ENCODE data around the gene PISD.

The PISD gene

GRCh38 chr22:31654408-31654807 is 7.6 kb downstream of the PISD start:
- no peak for TF ChIP-seq CTCF (IDR thresholded peaks at IDR 0.05; ENCODE audit: low read depth, low read length)
- H3K4me3 ChIP-seq (ENCODE audit: low read depth, low read length) = no peak overlapping the region
- DNase-seq = no peak
- no peaks in the 10 kb centered on the region for H3K9me3 ChIP-seq (ENCODE audit: severe bottlenecking)
- no peak overlapping the region for H3K27ac ChIP-seq
- no peaks in the 10 kb centered on the region for H3K27me3 ChIP-seq (ENCODE audit: insufficient read depth, low read depth, severe bottlenecking)
- H3K36me3 ChIP-seq = peaks cover 13% of the 10 kb centered on the region

- TF ChIP-seq CTCF (IDR thresholded peaks at IDR 0.05; ENCODE audit: low read depth, low read length) = no peak
- H3K36me3 ChIP-seq = peaks cover 15% of the 10 kb centered on the region
- H3K4me3 ChIP-seq (ENCODE audit: low read depth, low read length) = no peak overlapping the region
- no peaks in the 10 kb centered on the region for H3K9me3 ChIP-seq (ENCODE audit: severe bottlenecking)
- H3K27ac ChIP-seq = no peak overlapping the region
- no peaks in the 10 kb centered on the region for H3K27me3 ChIP-seq (ENCODE audit: insufficient read depth, low read depth, severe bottlenecking)
- DNase-seq = no peak
These were observed 8.1 kb downstream of the PISD start for GRCh38 chr22:31653944-31654343.

- Histone ChIP-seq H3K9me3 (ENCODE audit: severe bottlenecking) (no peaks in the 10 kb centered on the region), H3K27me3 (ENCODE audit: insufficient read depth, low read depth, severe bottlenecking) (no peaks in the 10 kb centered on the region), H3K36me3 (peaks cover 15% of the 10 kb centered on the region), H3K4me3 (ENCODE audit: low read depth, low read length) (no peak overlapping the region), H3K27ac (no peak overlapping the region)
- TF ChIP-seq CTCF (IDR thresholded peaks at IDR 0.05; ENCODE audit: low read depth, low read length) = no peak
- no peak for DNase-seq
These were observed 8.9 kb downstream of the PISD start for GRCh38 chr22:31652911-31653684.

- peaks cover 23% of the 10 kb centered on the region for H3K36me3 ChIP-seq
- TF ChIP-seq CTCF (IDR thresholded peaks at IDR 0.05; ENCODE audit: low read depth, low read length) = no peak
- no peak for DNase-seq
- no peak overlapping the region for H3K27ac ChIP-seq
- no peaks in the 10 kb centered on the region for H3K27me3 ChIP-seq (ENCODE audit: insufficient read depth, low read depth, severe bottlenecking)
- H3K4me3 ChIP-seq (ENCODE audit: low read depth, low read length) = no peak overlapping the region
- no peaks in the 10 kb centered on the region for H3K9me3 ChIP-seq (ENCODE audit: severe bottlenecking)
These were observed 9.9 kb downstream of the PISD start for GRCh38 chr22:31652088-31652487.

- TF ChIP-seq CTCF (IDR thresholded peaks at IDR 0.05; ENCODE audit: low read depth, low read length) = no peak
- no peaks in the 10 kb centered on the region for H3K9me3 ChIP-seq (ENCODE audit: severe bottlenecking)
- no peak overlapping the region for H3K27ac ChIP-seq
- H3K27me3 ChIP-seq (ENCODE audit: insufficient read depth, low read depth, severe bottlenecking) = no peaks in the 10 kb centered on the region
- DNase-seq = no peak
- peaks cover 28% of the 10 kb centered on the region for H3K36me3 ChIP-seq
- no peak overlapping the region for H3K4me3 ChIP-seq (ENCODE audit: low read depth, low read length)
These were observed 10.4 kb downstream of the PISD start for GRCh38 chr22:31651664-31652063.

- Histone ChIP-seq H3K36me3 (peaks cover 36% of the 10 kb centered on the region), H3K9me3 (ENCODE audit: severe bottlenecking) (no peaks in the 10 kb centered on the region), H3K27me3 (ENCODE audit: insufficient read depth, low read depth, severe bottlenecking) (no peaks in the 10 kb centered on the region), H3K27ac (no peak overlapping the region), H3K4me3 (ENCODE audit: low read depth, low read length) (no peak overlapping the region)
- DNase-seq = no peak
- TF ChIP-seq CTCF (IDR thresholded peaks at IDR 0.05; ENCODE audit: low read depth, low read length) = no peak
These were observed 11.6 kb downstream of the PISD start for GRCh38 chr22:31650391-31650790.

All from WERI-Rb-1 (cell line).